Sigmoid colon (tissue), 7 donors: ENCODE measurements around the gene SEC16A. TPM values are rescaled to one million over a fixed set of nuclear protein-coding genes. Genes with fewer than 3 reads are reported as not detected.

Experiments used
- DNase-seq: peaks from one replicate; pipeline ENCODE4 v3.0.0-alpha.2; 2019
- H3K27ac ChIP-seq, 4 donors: fragments of 200-600 bp; sonication (generic); one replicate each; pipeline ENCODE4 v1.5.1; 2016 to 2019; ENCODE audit warnings: mild to moderate bottlenecking in 1 of 4
- H3K27me3 ChIP-seq, 3 donors: fragments of 200-600 bp; sonication (generic); one replicate each; pipeline ENCODE4 v1.5.1; 2019; ENCODE audit warnings: mild to moderate bottlenecking in 1 of 3
- H3K36me3 ChIP-seq, 4 donors: fragments of 200-600 bp; sonication (generic); one replicate each; pipeline ENCODE4 v1.5.1; 2016 to 2019
- H3K4me1 ChIP-seq, 4 donors: fragments of 200-600 bp; sonication (generic); one replicate each; pipeline ENCODE4 v1.5.1; 2017 to 2019
- H3K4me3 ChIP-seq, 4 donors: fragments of 200-600 bp; sonication (generic); one replicate each; pipeline ENCODE4 v1.5.1; 2017 to 2019; ENCODE audit warnings: mild to moderate bottlenecking in 2 of 4, moderate library complexity in 1 of 4
- H3K9me3 ChIP-seq, 4 donors: fragments of 200-600 bp in 3 of 4; sonication (generic) in 3 of 4; one replicate each; pipeline versions ENCODE4 v1.5.1 to v1.6.1; 2013 to 2019
- EP300 ChIP-seq, 4 donors: sonication (generic); formaldehyde crosslinking; IDR thresholded peaks; one replicate each; pipeline ENCODE4 v1.6.1; 2017; ENCODE audit warnings: antibody characterized with exemption in 4 of 4
- POLR2A ChIP-seq, 2 donors: fragments of 450-650 bp; IDR thresholded peaks; one replicate each; pipeline ENCODE4 v1.6.1; 2016; ENCODE audit warnings: antibody characterized with exemption in 2 of 2, mild to moderate bottlenecking in 2 of 2, moderate library complexity in 2 of 2
- POLR2AphosphoS5 ChIP-seq, 4 donors: sonication (generic); formaldehyde crosslinking; IDR thresholded peaks; one replicate each; pipeline ENCODE4 v1.6.1; 2017; ENCODE audit warnings: antibody characterized with exemption in 4 of 4
- WGBS, 2 donors: extraction: QIAGEN DNeasy Blood & Tissue Kit; methylation state at CpG; one replicate each; pipeline ENCODE4 v1.1.7; 2013; 5-methylcytosine and 5-hydroxymethylcytosine counted together
- intact Hi-C: fragments of 100-400 bp; cut with DNase I; formaldehyde crosslinking; loops from one replicate; pipeline ENCODE4 v1.15.1; 2023
- polyA plus RNA-seq, 3 donors: library from polyadenylated mRNA; stranded (reverse); fragments of 200-250 nt; gene quantifications; one replicate each; pipeline ENCODE4 v1.2.3, GENCODE V29; 2013
- total RNA-seq, 4 donors: library from RNA; depleted of rRNA; stranded (reverse); fragments of >200 nt; gene quantifications; one replicate each; pipeline ENCODE4 v1.1.0, GENCODE V29; 2016
- TF ChIP-seq, protein P1 (sequence below), 4 experiments: fragments of 450-650 bp in 3 of 4; fragments of 200-600 bp in 1 of 4; IDR thresholded peaks; one replicate each; pipeline ENCODE4 v1.5.1; 2016 to 2019; ENCODE audit warnings: antibody characterized with exemption in 4 of 4, mild to moderate bottlenecking in 3 of 4, moderate library complexity in 2 of 4
- donor health status: healthy with polysubstance abuse.
- donor health status: Bipolar disorder and iron deficiency.
- donor health status: healthy.

SEC16A gene
- total and polyA plus RNA-seq, 7 donors = 22.8 to 57.0 (median 27.5) TPM

DNA sequence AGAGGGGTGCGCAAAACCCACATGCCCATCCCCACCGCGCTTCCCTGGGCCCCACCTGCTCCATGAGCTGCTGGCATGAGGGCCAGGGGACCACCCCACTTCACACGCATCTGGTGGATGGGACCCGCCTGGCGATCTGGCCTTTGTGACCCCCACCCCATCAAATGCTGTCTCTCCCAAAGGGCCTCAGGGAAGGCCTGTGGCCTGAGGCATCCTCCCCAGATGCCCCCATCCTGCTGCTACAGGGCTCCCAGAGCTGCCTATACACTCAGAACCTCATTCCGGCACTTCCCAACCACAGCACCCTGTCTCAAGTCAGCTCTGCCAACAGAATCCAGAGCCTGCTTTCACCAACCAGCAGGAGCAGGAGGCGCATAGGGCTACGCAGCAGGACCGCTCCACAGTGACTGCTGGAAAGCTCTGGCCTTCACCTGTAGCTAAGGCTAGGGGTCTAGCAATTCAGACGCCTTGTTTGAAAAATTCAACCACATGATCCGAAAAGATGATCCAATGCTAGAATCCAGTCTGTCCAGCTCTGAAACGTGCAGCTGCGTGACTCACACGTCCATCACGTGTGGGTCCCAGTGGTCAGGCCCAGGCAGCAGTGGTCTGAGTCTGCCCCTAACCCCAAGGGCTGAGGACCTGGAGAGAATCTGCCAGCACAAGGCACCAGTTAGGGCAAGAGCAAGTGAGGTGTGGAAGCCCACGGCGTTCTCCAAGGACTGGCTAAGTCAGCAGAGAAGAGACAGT lies 81.5 kb downstream of the SEC16A start:
- WGBS, 2 donors = 93 to 94% methylated on average over 18 of the region's 18 CpGs
- no peaks in the 10 kb centered on the region for H3K27me3 ChIP-seq
- H3K27ac ChIP-seq = no peak overlapping the region
- H3K4me3 ChIP-seq = no peak overlapping the region
- intact Hi-C loops = no loop called here
- H3K36me3 ChIP-seq = peaks cover 6 to 56% (median 26%) of the 10 kb centered on the region in 4 donors
- peaks cover 0 to 29% (median 21%) of the 10 kb centered on the region in 4 donors for H3K4me1 ChIP-seq
- TF ChIP-seq EP300 (IDR thresholded peaks at IDR 0.05) = no peak
- no peak for DNase-seq
- no peaks in the 10 kb centered on the region for H3K9me3 ChIP-seq

DNA sequence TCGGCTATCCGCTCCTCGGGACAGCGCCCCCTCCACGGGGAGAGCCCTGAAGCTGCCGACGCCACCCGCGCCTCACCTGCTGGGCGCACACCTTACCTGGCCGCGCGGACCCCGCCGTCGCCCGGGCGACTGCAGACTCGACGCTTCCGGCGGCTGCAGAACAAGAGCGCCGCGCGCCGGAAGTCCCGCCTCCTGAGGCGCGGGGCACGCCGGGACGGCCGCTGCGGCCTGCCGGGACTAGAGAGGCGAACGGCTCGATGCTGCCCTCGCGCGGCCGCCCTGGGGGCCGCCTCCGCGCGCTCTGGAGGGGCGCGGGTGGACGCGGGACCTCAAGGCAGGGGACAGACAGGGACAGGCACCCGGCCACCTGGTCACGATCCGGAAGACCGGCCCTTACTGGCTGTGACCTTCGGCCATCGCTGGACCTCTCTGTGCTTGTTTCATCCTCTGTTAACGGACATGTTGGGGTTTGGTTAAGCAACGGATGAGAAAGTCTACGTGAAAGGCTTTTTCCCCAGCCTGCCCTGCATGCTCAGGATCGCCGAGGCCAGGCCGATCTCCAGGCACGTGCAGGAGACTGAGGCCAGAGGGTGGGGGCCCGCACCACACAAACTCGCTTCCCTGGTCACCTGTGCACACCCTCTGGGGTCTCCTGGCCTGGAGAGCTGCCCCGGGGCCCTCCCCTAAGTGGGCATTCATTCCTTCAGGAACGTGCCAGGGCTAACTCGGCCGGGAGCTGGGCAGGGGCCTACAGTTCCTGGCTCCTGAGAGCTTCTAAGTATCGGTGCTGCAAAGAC lies 82.6 kb downstream of the SEC16A start, which contains the start of gene SNAPC4:
TSS of gene SNAPC4 (minus strand) at position 133 of the 797 bp plus-strand sequence. CDS start 1,742 bp downstream, outside the sequence.
- TF ChIP-seq EP300 (IDR thresholded peaks at IDR 0.05) (no peak), POLR2A (IDR thresholded peaks at IDR 0.05) (peak; percentile 12 to 32), POLR2AphosphoS5 (IDR thresholded peaks at IDR 0.05) (peak in 3 of 4 donors; percentile 31 to 71 (median 71))
- TF ChIP-seq, protein P1, sequence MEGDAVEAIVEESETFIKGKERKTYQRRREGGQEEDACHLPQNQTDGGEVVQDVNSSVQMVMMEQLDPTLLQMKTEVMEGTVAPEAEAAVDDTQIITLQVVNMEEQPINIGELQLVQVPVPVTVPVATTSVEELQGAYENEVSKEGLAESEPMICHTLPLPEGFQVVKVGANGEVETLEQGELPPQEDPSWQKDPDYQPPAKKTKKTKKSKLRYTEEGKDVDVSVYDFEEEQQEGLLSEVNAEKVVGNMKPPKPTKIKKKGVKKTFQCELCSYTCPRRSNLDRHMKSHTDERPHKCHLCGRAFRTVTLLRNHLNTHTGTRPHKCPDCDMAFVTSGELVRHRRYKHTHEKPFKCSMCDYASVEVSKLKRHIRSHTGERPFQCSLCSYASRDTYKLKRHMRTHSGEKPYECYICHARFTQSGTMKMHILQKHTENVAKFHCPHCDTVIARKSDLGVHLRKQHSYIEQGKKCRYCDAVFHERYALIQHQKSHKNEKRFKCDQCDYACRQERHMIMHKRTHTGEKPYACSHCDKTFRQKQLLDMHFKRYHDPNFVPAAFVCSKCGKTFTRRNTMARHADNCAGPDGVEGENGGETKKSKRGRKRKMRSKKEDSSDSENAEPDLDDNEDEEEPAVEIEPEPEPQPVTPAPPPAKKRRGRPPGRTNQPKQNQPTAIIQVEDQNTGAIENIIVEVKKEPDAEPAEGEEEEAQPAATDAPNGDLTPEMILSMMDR (IDR thresholded peaks at IDR 0.05) = peak; percentile 49 to 95 (median 62)
- no peaks in the 10 kb centered on the region for H3K9me3 ChIP-seq

DNA sequence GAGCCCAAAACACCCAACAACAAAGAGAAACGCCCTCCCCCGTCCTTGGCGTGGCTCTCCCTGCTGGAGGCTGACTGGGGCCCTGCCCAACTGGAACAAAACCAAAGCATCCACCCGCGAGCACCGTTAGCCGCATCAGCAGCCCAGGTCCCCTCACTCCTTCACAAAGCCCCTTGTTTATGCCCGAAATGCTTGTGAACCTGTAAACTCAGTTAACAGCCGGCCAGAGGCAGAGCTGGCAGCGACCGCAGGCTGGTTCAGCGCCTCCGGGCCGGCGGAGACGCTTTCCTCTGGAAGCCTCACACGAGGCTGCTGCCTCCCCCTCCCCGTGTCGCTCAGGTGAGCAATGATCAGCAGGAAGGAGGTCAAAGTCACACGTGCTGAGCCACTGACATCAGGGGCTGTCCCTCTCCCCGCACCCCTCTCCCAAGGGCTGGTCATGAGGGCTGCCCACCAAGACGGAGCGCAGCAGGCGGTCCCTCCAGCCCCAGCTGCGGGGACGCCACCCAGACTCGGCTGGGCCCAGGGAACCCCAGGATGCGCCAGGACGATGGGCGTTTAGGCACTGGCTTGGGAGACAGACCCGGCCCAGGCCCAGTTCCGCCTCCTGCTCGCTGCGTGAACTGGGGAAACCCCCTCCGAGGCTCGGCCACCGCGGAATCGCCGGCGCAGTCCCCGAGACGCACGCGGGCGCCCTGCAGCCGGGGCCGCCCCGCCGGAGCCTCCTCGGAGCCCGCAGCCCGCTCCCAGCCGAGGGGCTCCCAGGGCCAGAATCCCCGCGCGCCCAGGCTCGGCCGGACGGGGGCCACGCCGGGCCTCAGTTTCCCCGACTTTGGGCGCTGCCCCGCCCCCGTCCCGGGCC lies 83.4 kb downstream of the SEC16A start:
- intact Hi-C loops = loop anchor here (1.0 kb wide), 2 partner anchors 36 to 60 kb away; partner anchors contain the start of gene DNLZ
- no peak for TF ChIP-seq POLR2A (IDR thresholded peaks at IDR 0.05)
- TF ChIP-seq, protein P1 (IDR thresholded peaks at IDR 0.05) = no peak
- TF ChIP-seq POLR2AphosphoS5 (IDR thresholded peaks at IDR 0.05) = no peak
- no peak for TF ChIP-seq EP300 (IDR thresholded peaks at IDR 0.05)
- H3K27ac ChIP-seq = peak overlapping the region; percentile 44 to 76 (median 65)
- peak overlapping the region; percentile 70 to 99 (median 94) for H3K4me3 ChIP-seq
- WGBS, 2 donors = 1% methylated on average over 67 of the region's 67 CpGs
- no peaks in the 10 kb centered on the region for H3K9me3 ChIP-seq
- H3K27me3 ChIP-seq = no peaks in the 10 kb centered on the region
- H3K36me3 ChIP-seq = peaks cover 8 to 56% (median 18%) of the 10 kb centered on the region in 4 donors
- peaks cover 0 to 29% (median 21%) of the 10 kb centered on the region in 4 donors for H3K4me1 ChIP-seq
- DNase-seq = no peak

More for the DNA sequence above, 82.6 kb downstream of the SEC16A start, which contains the start of gene SNAPC4:
- H3K27ac ChIP-seq = peak within 1 kb of the TSS; percentile 44 to 76 (median 65)
- H3K36me3 ChIP-seq = peaks cover 6 to 56% (median 18%) of the 10 kb centered on the region in 4 donors
- peak within 1 kb of the TSS; percentile 70 to 99 (median 94) for H3K4me3 ChIP-seq
- intact Hi-C loops = loop anchor here (1.0 kb wide), 2 partner anchors 37 to 61 kb away; partner anchors contain the start of gene DNLZ
- DNase-seq = peak; percentile 91
- H3K4me1 ChIP-seq = peaks cover 0 to 29% (median 21%) of the 10 kb centered on the region in 4 donors
- no peaks in the 10 kb centered on the region for H3K27me3 ChIP-seq
- 4 to 7% methylated on average over 71 of the region's 71 CpGs for WGBS, 2 donors

DNA sequence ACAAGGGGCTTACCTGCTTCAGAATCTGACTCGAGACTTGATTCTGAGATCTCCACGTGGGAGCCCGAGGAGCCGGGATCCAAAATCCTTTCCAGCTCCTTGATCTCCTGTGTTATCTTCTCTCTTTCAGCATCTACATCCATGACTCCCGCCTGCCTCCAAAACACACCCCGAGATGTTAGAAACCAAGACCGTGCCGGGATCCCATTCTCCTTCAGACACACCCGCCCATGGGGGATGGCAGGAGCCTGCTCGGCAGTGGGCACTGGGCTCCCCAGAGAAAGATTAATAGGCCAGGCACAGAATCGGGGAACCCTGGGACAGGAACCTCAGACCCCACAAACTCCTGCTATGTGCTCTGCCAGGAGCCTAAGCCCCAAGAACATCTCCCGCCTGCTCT lies 84.6 kb downstream of the SEC16A start:
- H3K27me3 ChIP-seq = no peaks in the 10 kb centered on the region
- 95 to 97% methylated on average over 12 of the region's 12 CpGs for WGBS, 2 donors
- peaks cover 19 to 58% (median 27%) of the 10 kb centered on the region in 4 donors for H3K36me3 ChIP-seq
- H3K9me3 ChIP-seq = no peaks in the 10 kb centered on the region
- H3K27ac ChIP-seq = no peak overlapping the region
- TF ChIP-seq EP300 (IDR thresholded peaks at IDR 0.05) (no peak), POLR2A (IDR thresholded peaks at IDR 0.05) (no peak), POLR2AphosphoS5 (IDR thresholded peaks at IDR 0.05) (no peak)
- TF ChIP-seq, protein P1 (IDR thresholded peaks at IDR 0.05) = no peak
- H3K4me3 ChIP-seq = no peak overlapping the region
- peaks cover 0 to 29% (median 21%) of the 10 kb centered on the region in 4 donors for H3K4me1 ChIP-seq
- intact Hi-C loops = no loop called here
- DNase-seq = no peak
